ENCODE results near the gene MAPK10.
"Not testable (repeated sequence)": the region's sequence is repeated elsewhere in the genome, so short reads cannot be mapped to it uniquely, and the experiment has no call there.

Gene MAPK10

GRCh38 chr4:86106475-86106874 is 253.4 kb downstream of the MAPK10 start:
- no peak for DNase-seq (ENCODE audit: low spot score)

- DNase-seq (ENCODE audit: low spot score): no peak
Observed at GRCh38 chr4:86101841-86102240, 258.0 kb downstream of the MAPK10 start.

GRCh38 chr4:86101410-86101809 is 258.4 kb downstream of the MAPK10 start:
- DNase-seq (ENCODE audit: low spot score): no peak

- no peak for DNase-seq (ENCODE audit: low spot score)
Observed at GRCh38 chr4:86100539-86101215, 259.2 kb downstream of the MAPK10 start.

GRCh38 chr4:86099348-86099747 is 260.5 kb downstream of the MAPK10 start:
- no peak for DNase-seq (ENCODE audit: low spot score)

- DNase-seq (ENCODE audit: low spot score): no peak
Observed at GRCh38 chr4:86098691-86099090, 261.2 kb downstream of the MAPK10 start.

- DNase-seq (ENCODE audit: low spot score): no peak
Observed at GRCh38 chr4:86096373-86096772, 263.5 kb downstream of the MAPK10 start.

GRCh38 chr4:86092684-86093083 is 267.2 kb downstream of the MAPK10 start:
- no peak for DNase-seq (ENCODE audit: low spot score)

- DNase-seq (ENCODE audit: low spot score): no peak
Observed at GRCh38 chr4:86091201-86091600, 268.7 kb downstream of the MAPK10 start.

GRCh38 chr4:86089781-86090323 is 270.0 kb downstream of the MAPK10 start:
- DNase-seq (ENCODE audit: low spot score): no peak

- no peak for DNase-seq (ENCODE audit: low spot score)
Observed at GRCh38 chr4:86089053-86089452, 270.8 kb downstream of the MAPK10 start.

- not testable (repeated sequence) for DNase-seq (ENCODE audit: low spot score)
Observed at GRCh38 chr4:86075796-86076195, 284.1 kb downstream of the MAPK10 start.

- DNase-seq (ENCODE audit: low spot score): no peak
Observed at GRCh38 chr4:86060341-86060740, 299.5 kb downstream of the MAPK10 start.

GRCh38 chr4:86058621-86059020 is 301.2 kb downstream of the MAPK10 start:
- DNase-seq (ENCODE audit: low spot score): no peak

- no peak for DNase-seq (ENCODE audit: low spot score)
Observed at GRCh38 chr4:86055898-86056297, 304.0 kb downstream of the MAPK10 start.

GRCh38 chr4:86054286-86055032 is 305.4 kb downstream of the MAPK10 start:
- no peak for DNase-seq (ENCODE audit: low spot score)

- no peak for DNase-seq (ENCODE audit: low spot score)
Observed at GRCh38 chr4:86050496-86050895, 309.4 kb downstream of the MAPK10 start.

GRCh38 chr4:86048426-86048825 is 311.4 kb downstream of the MAPK10 start:
- no peak for DNase-seq (ENCODE audit: low spot score)

- no peak for DNase-seq (ENCODE audit: low spot score)
Observed at GRCh38 chr4:86044593-86044985, 315.3 kb downstream of the MAPK10 start.

- peak; percentile 10 for DNase-seq (ENCODE audit: low spot score)
Observed at GRCh38 chr4:86043755-86044592, 315.9 kb downstream of the MAPK10 start.

- no peak for DNase-seq (ENCODE audit: low spot score)
Observed at GRCh38 chr4:86038037-86038436, 321.8 kb downstream of the MAPK10 start.

GRCh38 chr4:86036736-86037135 is 323.1 kb downstream of the MAPK10 start:
- no peak for DNase-seq (ENCODE audit: low spot score)
